GM19238 (cell line): ENCODE measurements around the gene SP110.
A peak's percentile ranks its signal among the peaks of the same experiment; 100 is the strongest.

Experiments
- DNase-seq: peaks from one replicate; pipeline ENCODE4 v3.0.0; 2011; ENCODE audit warnings: low spot score; ENCODE audit not compliant: insufficient read length

Gene SP110

GRCh38 chr2:230172852-230173251 is 46.9 kb downstream of the SP110 start:
- DNase-seq, result no peak

- DNase-seq, result no peak
Observed at GRCh38 chr2:230172156-230172555, 47.6 kb downstream of the SP110 start.

- no peak for DNase-seq
Observed at GRCh38 chr2:230170532-230170931, 49.3 kb downstream of the SP110 start.

GRCh38 chr2:230166557-230167170 is 53.1 kb downstream of the SP110 start:
- no peak for DNase-seq

GRCh38 chr2:230164139-230164538 is 55.6 kb downstream of the SP110 start:
- no peak for DNase-seq

- no peak for DNase-seq
Observed at GRCh38 chr2:230162981-230163380, 56.8 kb downstream of the SP110 start.

GRCh38 chr2:230161184-230161583 is 58.6 kb downstream of the SP110 start:
- DNase-seq, result no peak

GRCh38 chr2:230160112-230160660 is 59.6 kb downstream of the SP110 start:
- peak; percentile 58 for DNase-seq

GRCh38 chr2:230158468-230158867 is 61.3 kb downstream of the SP110 start:
- no peak for DNase-seq

GRCh38 chr2:230156782-230157699 is 62.7 kb downstream of the SP110 start:
- DNase-seq, result no peak

GRCh38 chr2:230155359-230155758 is 64.4 kb downstream of the SP110 start:
- no peak for DNase-seq

- DNase-seq, result no peak
Observed at GRCh38 chr2:230153390-230153976, 66.3 kb downstream of the SP110 start.

- no peak for DNase-seq
Observed at GRCh38 chr2:230152334-230152733, 67.5 kb downstream of the SP110 start.

- no peak for DNase-seq
Observed at GRCh38 chr2:230144355-230144754, 75.4 kb downstream of the SP110 start.

- DNase-seq, result no peak
Observed at GRCh38 chr2:230140667-230141066, 79.1 kb downstream of the SP110 start.

GRCh38 chr2:230137902-230138539 is 81.8 kb downstream of the SP110 start:
- no peak for DNase-seq

GRCh38 chr2:230135130-230135525 is 84.7 kb downstream of the SP110 start:
- DNase-seq, result no peak

- DNase-seq, result no peak
Observed at GRCh38 chr2:230134496-230135129, 85.2 kb downstream of the SP110 start.

- no peak for DNase-seq
Observed at GRCh38 chr2:230131366-230131765, 88.4 kb downstream of the SP110 start.

GRCh38 chr2:230130668-230131364 is 89.0 kb downstream of the SP110 start:
- no peak for DNase-seq
